T47D (cell line): ENCODE results near the gene BTBD9.
A peak's percentile ranks its signal among the peaks of the same experiment; 100 is the strongest.
"Not testable (repeated sequence)": the region's sequence is repeated elsewhere in the genome, so short reads cannot be mapped to it uniquely, and the experiment has no call there.

Source experiments
- DNase-seq, 2 experiments: peaks; one replicate each; pipeline versions ENCODE4 v3.0.0 to v3.0.0-alpha.2; 2011 to 2012; ENCODE audit warnings: low read depth in 1 of 2, low spot score in 1 of 2
- JUND ChIP-seq: IDR thresholded peaks from 2 replicates; pipeline ENCODE4 v1.6.1; 2012; ENCODE audit warnings: low read depth
- in situ Hi-C: cut with HindIII; loops from 2 replicates; pipeline ENCODE4 v1.10.0; 2016; ENCODE audit warnings: low sequenced_read_pairs, low pct_unique_long_range_greater_than_20kb

The BTBD9 gene

GRCh38 chr6:38136547-38136946, 503.2 kb downstream of the BTBD9 start:
- DNase-seq: no peak
- in situ Hi-C loops: no loop called here
- no peak for TF ChIP-seq JUND

DNA sequence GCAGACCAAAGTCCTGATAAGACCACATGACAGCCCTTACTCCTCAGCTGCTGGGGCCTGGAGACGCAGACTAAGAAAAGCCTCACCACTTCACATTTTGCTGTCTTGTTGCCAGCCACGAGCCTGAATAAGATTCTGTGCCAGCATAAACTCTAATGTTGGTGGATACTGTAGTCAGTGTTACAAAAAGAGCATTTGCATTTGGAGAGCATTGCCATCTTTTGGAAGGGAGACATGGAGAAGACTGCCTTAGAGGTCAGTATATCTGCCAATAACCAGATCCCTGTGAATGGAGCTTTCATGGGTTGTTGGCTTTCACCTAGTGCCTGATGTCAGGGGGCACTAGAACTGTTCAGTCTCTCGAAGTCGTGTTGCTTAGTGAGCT, 505.0 kb downstream of the BTBD9 start:
- DNase-seq: no peak
- in situ Hi-C loops: no loop called here
- no peak for TF ChIP-seq JUND

DNA sequence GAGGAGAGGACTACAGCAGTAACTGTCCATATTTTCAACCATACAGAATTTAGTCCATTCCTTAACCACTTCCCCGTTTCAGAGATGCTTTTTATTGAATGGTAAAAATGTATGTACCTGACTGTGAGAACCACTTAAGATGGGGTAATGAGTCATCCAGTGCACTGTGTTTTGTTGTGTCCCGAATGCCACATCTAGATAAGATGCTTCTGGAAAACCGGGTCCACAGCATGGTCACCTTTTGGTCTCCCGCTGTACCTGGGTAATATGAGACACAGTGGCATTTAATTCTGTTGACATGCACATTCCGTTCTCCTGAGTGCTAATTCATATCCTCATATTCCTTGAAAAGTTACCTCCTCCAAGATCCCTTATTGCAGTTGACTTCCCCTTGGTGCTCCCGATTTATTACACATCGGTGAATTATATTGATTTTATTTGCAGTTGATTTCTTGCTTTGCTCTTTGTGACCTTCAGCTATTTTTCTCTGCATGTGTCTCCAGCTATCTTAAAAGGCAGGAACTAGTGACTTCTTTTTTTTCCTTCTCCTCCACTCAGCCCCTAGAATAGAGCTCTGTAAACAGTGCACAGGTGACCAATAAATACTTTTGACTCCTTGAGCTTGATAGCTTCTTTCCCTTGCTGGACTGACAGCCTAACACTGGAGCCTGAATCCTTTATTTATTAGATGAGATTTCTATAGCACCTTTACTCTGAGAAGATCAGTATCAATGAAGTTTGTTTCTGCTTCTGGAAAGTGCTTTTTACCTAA, 505.6 kb downstream of the BTBD9 start:
- in situ Hi-C loops: no loop called here
- TF ChIP-seq JUND: no peak
- DNase-seq: peak; percentile 30 to 91

- no peak for DNase-seq
- in situ Hi-C loops: no loop called here
- no peak for TF ChIP-seq JUND
These were observed 508.2 kb downstream of the BTBD9 start for GRCh38 chr6:38131527-38131965.

GRCh38 chr6:38127284-38127683, 512.4 kb downstream of the BTBD9 start:
- in situ Hi-C loops: no loop called here
- no peak for DNase-seq

DNA sequence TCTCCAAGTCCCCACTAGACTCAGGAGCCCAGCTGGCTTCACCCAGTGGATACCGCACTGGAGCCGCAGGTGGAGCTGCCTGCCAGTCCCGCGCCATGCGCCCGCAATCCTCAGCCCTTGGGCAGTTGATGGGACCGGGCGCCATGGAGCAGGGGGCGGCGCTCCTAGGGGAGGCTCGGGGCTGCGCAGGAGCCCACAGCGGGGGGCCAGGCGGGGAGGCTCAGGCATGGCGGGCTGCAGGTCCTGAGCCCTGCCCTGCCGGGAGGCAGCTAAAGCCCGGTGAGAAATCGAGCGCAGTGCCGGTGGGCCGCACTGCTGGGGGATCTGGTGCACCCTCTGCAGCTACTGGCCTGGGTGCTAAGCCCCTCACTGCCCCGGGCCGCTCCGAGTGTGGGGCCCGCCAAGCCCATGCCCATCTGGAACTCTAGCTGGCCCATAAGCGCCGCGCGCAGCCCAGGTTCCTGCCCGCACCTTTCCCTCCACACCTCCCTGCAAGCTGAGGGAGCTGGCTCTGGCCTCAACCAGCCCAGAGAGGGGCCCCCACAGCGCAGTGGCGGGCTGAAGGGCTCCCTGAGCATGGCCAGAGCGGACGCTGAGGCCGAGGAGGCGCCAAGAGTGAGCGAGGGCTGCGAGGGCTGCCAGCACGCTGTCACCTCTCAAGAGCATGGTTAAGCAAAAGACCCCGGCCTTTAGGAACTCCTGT, 515.4 kb downstream of the BTBD9 start:
- in situ Hi-C loops, DNase-seq: not testable (repeated sequence)

More at GRCh38 chr6:38127284-38127683, 512.4 kb downstream of the BTBD9 start:
- no peak for TF ChIP-seq JUND

DNA sequence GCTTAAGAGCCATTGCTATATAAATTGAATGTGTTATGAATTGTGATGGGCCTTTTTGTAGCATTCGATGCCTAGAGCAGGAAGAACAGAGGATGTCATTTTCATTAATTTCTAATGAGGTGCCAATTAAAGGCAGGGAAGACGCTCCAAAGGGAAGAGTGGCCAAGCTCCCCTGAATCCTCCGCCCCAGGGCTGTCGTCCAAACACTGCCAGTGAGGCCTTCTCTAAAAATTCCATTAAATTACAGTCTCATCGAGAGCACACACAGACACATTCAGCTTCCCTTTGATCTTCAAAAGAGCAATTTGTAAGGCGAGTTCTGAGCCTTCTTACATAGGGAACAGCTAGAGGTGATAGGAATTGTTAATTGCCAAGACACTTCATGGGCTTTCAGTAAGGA, 520.2 kb downstream of the BTBD9 start:
- no peak for TF ChIP-seq JUND
- in situ Hi-C loops: no loop called here

GRCh38 chr6:38118791-38119365, 520.9 kb downstream of the BTBD9 start:
- in situ Hi-C loops: no loop called here
- no peak for DNase-seq
- TF ChIP-seq JUND: no peak

More for the DNA sequence above, 520.2 kb downstream of the BTBD9 start:
- no peak for DNase-seq
